C4-2B (cell line): ENCODE results near the gene CTNNB1.

Experiments
- ZFX ChIP-seq: fragments of 450-650 bp; IDR thresholded peaks from 2 replicates; pipeline ENCODE4 v1.6.1; 2017
- TF ChIP-seq, protein P1 (sequence below): fragments of 450-650 bp; conservative IDR thresholded peaks from 2 replicates; pipeline ENCODE4 v1.5.1; 2017; ENCODE audit warnings: mild to moderate bottlenecking

DNA sequence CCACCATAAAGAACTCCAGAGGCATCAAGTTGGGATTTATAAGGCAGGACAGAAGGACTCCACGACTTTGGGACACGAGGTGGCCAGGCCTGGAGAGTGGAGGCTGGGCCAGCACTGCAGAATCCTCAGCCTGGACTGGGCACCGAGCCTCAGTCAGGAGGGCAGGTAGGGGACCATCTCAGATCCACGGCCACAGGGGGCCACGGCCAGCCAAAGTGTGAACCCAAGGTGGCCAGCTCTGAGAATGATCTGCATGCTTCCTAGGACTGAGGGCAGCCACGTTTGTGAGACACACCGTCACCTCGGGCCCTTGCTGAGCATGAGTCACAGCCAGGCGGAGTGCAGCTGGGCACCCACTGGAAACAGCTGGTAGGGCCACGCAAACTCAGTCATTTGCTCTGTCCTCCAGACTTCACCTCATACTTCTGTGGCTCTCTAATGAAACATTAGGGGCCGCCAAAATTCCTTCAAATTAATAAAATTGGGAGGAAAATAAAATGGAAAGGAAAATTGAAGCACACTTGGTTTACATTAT, 65.8 kb downstream of the CTNNB1 start:
- TF ChIP-seq, protein P1, sequence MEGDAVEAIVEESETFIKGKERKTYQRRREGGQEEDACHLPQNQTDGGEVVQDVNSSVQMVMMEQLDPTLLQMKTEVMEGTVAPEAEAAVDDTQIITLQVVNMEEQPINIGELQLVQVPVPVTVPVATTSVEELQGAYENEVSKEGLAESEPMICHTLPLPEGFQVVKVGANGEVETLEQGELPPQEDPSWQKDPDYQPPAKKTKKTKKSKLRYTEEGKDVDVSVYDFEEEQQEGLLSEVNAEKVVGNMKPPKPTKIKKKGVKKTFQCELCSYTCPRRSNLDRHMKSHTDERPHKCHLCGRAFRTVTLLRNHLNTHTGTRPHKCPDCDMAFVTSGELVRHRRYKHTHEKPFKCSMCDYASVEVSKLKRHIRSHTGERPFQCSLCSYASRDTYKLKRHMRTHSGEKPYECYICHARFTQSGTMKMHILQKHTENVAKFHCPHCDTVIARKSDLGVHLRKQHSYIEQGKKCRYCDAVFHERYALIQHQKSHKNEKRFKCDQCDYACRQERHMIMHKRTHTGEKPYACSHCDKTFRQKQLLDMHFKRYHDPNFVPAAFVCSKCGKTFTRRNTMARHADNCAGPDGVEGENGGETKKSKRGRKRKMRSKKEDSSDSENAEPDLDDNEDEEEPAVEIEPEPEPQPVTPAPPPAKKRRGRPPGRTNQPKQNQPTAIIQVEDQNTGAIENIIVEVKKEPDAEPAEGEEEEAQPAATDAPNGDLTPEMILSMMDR = no peak
- TF ChIP-seq ZFX = no peak
